ENCODE measurements around the gene DHRS7C.

Gene DHRS7C

DNA sequence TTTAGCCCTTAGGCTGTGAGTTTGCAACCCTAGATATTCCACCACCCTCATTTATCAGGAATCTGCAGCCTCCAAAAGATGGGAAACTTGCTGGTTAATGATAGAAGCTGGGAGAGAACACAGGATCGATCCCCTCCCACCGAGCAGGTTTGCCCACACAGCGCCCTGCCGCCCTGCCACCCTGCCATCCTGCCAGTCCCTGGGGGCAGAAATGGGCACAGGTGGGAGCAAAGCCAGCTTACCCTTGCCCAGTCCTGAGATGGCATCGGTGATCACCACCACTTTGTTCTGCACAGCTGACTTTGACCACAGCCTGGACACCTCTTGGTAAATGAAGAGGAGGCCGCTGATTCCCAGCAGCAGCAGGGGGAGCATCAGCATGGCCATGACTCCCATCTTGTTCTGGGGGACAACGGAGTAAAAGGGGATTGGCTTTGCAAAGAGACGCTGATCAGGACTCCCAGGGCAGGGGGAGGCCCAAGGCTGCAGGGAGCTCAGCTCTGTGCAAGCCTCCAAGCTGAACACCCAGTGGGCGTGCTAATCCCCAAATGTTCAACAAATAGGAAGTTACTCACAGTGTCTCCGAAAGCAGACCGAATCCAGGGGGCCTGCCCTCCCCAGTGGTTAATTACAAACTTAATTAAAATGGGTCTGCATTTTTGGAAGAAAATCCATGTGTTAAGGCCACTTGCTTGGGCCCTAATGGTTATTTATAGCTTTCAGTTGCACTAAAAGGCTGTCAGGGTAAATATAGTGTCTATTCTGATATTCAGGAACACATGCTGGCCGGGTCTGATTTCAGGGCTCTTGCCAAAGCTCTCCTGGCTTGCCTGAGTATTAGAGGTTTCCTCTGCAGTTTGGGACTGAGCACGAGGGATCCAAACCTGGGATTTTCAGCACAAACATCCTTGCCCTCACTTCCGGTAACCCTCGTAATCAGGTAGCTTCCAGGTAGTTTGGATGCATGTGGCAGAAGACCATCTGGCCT is at the start of gene DHRS7C:
Gene DHRS7C (minus strand): TSS at position 704 of the 988 bp plus-strand sequence. CDS start 308 bp downstream, at position 396.
- FAIRE-seq, result no peak
- no peak for DNase-seq (ENCODE audit: insufficient read length, low spot score)

- FAIRE-seq, result no peak
- DNase-seq (ENCODE audit: insufficient read length, low spot score), result no peak
Observed at GRCh38 chr17:9839433-9839832, 48.0 kb upstream of the DHRS7C start.

DNA sequence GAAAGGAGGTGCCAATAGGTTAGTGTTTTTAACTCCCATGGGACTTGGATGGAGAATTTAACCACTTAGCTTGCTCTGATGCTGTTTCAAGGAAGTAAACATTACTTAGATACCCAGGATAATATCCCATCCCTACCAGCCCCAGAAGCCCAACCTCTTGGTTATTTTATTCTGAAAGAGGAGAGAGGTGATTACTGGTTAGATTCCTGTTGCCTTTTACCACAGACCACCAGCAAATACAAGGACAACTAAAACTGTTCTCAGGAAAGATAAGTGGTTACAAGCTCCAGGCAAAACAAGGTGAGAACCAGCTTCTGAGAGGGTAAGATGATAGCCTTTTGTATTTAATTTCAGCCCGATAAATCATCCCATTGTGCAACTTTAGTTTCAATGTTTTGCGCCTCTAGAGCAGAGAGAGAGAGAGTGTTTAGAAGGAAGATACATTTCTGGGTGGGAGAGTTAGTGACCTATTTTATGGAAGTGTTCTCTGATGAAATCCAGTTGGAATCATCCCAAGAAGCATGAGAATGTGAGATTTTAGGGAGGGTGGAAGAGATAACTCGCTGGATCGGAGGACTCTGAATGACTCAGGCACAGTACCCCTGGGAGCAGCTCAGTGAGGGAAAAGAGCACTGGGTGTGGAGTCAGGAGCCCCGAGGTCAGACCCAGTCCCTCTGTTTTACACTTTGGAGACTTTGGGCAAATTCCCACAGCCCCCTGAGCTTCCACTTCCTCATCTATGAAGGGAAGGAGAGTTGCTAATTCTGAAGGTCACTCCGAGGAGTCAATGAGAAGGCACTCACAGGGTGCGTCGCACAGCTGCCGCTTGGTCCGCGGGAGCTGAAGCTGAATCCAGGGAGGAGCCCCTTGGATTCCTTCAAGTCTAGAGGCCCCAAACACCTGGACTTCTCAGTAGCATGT is 46.4 kb upstream of the DHRS7C start:
- DNase-seq (ENCODE audit: insufficient read length, low spot score) (no peak), FAIRE-seq (no peak)

DNA sequence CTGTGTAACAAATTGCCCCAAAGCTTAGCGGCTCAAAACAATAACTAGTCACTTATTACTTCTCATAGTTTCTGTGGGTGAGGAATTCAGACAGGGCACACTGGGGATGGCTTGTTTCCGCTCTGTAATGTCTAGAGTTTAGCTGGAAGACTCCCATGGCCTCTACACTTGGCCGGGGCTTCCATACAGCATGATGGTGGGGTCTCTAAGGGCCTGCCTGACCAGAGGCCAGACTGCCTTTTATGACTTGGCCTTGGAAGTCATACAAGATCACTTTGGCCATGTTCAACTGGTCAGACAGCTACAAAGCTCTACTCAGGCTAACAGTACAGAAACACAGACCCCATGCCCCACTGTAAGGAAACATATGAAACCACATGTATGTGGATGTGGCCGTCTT is 42.5 kb upstream of the DHRS7C start:
- no peak for DNase-seq (ENCODE audit: insufficient read length, low spot score)
- FAIRE-seq, result no peak

GRCh38 chr17:9830711-9831110 is 39.3 kb upstream of the DHRS7C start:
- DNase-seq (ENCODE audit: insufficient read length, low spot score) (no peak), FAIRE-seq (no peak)

DNA sequence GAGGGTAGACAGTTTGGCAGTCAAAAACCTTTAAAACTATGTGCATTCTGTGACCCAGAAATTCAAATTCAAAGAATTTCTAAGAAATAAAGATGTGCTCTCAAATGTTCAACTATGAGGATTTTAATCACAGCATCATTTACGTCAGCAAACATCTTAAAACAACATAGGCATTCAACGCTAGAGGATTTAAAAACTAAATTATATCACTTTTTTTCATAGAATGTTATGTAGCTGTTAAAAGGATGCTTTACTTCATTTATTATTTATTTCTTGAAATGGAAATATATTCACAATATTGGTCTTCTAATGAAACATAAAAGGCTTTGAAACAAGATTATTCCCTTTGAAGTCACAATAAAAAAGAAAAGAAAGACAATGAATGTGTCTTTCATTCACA is 38.0 kb upstream of the DHRS7C start:
- FAIRE-seq (no peak), DNase-seq (ENCODE audit: insufficient read length, low spot score) (no peak)

GRCh38 chr17:9828296-9829295 is 37.2 kb upstream of the DHRS7C start:
- no peak for DNase-seq (ENCODE audit: insufficient read length, low spot score)
- FAIRE-seq, result no peak

- DNase-seq (ENCODE audit: insufficient read length, low spot score) (no peak), FAIRE-seq (no peak)
Observed at GRCh38 chr17:9825641-9826150, 34.3 kb upstream of the DHRS7C start, which contains the start of gene GLP2R. Gene GLP2R (plus strand): TSS chr17:9825924. CDS start chr17:9826064, 140 bp downstream.

- no peak for FAIRE-seq
- no peak for DNase-seq (ENCODE audit: insufficient read length, low spot score)
Observed at GRCh38 chr17:9824797-9825338, 33.5 kb upstream of the DHRS7C start.

DNA sequence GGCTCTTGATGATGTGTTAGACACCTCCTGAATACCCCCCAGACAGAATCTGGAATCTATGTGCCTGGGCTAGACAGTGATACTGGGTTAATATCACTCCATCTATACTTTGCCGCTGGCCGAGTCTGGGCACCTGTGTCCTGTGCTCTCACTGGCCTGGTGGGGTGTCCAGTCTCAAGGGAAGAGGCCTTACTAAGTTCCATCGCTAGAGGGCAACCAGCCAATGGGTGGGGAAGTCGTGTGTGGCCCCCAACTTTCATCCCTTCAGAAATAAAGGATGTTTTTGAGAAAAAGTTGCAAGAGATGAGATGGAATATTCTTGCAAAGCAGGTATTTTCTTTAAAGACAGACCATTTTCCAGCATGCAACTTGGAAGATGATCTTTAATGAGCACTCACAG is 32.7 kb upstream of the DHRS7C start:
- no peak for DNase-seq (ENCODE audit: insufficient read length, low spot score)
- FAIRE-seq, result no peak

DNA sequence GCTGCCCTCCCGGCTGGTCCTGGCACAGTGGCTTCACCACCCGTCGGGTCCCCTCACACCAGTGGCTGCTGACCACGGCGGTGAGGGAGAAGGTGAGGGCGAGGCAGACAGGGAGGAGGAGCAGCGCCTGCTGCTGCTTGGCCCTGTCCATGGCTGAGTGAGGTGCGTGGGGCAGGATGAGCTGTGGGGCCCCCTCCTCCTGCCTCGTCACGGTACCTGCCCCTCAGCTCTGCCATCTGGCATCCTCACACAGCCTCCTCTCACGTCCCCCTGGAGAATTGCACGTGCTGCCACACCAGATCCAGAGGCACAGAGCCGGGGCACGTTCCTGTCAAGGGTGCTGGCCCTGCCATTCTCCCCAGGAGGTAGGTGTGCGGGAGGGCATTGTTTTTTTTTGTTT is 30.5 kb upstream of the DHRS7C start, which contains the start of gene GSG1L2:
Gene GSG1L2 (minus strand): TSS at position 159 of the 400 bp plus-strand sequence. CDS start 8 bp downstream, at position 151.
- no peak for FAIRE-seq
- no peak for DNase-seq (ENCODE audit: insufficient read length, low spot score)

DNA sequence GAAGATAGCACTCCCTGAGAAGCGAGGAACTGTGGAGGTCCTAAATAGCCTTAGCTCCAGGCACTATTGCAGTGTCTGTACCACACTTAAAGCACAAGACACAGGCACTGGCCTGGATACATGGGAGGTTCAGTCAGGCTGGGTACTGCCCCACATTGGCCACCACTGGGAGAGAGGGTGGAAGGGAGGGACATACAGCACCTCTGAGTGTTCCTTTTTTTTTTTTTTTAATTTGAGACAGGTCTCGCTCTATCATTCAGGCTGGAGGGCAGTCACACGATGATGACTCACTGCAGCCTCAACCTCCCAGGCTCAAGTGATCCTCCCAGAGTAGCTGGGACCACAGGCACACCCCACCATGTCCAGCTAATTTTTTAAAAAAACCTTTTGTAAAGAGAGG is 29.1 kb upstream of the DHRS7C start:
- DNase-seq (ENCODE audit: insufficient read length, low spot score), result no peak
- no peak for FAIRE-seq

DNA sequence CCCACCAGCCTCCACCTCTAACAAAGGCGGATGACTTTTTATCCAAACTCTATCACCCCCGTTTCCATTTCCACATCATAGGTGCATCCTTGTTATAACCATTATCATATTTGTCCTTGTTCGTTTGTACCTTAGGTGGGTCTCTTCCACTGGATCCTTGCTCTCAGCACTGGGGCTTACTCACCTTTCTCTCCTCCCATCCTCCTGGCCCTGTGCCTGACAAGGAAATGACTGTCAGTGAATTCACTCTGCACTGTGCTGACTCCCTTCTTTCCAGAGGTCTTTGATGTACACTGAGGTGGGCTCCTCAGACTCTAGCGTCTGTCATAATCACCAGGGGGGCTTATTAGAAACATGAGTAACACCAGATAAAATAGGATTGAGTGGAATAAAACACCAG is 27.4 kb upstream of the DHRS7C start:
- DNase-seq (ENCODE audit: insufficient read length, low spot score) (no peak), FAIRE-seq (no peak)

GRCh38 chr17:9817086-9817485 is 25.7 kb upstream of the DHRS7C start:
- FAIRE-seq (no peak), DNase-seq (ENCODE audit: insufficient read length, low spot score) (no peak)

DNA sequence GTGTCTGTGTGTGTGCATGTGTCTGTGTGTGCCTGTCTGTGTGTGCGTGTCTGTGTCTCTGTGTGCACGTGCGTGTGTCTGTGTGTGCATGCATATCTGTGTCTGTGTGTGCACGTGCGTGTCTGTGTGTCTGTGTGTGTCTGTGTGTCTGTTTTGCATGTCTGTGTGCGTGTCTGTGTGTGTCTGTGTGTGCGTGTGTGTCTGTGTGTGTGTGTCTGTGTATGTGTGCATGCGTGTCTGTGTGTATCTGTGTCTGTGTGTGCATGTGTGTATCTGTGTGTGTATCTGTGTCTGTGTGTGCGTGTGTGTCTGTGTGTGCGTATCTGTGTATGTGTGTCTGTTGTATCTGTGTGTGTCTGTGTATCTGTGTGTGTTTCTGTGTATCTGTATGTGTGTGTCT is 25.1 kb upstream of the DHRS7C start:
- no peak for FAIRE-seq
- no peak for DNase-seq (ENCODE audit: insufficient read length, low spot score)

- FAIRE-seq (no peak), DNase-seq (ENCODE audit: insufficient read length, low spot score) (no peak)
Observed at GRCh38 chr17:9814337-9814945, 23.0 kb upstream of the DHRS7C start.

GRCh38 chr17:9813166-9813565 is 21.8 kb upstream of the DHRS7C start:
- no peak for DNase-seq (ENCODE audit: insufficient read length, low spot score)
- FAIRE-seq, result no peak

DNA sequence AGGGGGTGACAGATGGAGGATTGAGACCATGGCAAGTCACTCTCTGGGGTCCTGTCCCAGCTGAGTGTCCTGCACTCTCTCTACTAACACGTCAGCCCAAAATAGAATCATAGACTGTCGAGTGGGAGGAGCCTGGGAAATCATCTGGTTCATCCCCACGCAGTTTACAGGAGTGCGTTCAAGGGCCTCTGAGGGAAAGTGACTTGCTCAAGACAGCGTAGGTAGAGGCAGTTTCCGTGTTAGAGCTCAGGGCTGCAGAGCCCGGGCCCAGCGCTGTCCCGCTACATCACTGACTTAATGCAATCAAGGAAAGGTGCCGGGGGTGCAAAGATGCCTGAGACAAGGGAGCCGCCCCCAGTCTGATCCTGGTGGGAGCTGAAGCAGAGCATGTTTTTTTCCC is 20.1 kb upstream of the DHRS7C start:
- DNase-seq (ENCODE audit: insufficient read length, low spot score) (no peak), FAIRE-seq (no peak)

GRCh38 chr17:9811086-9811485 is 19.7 kb upstream of the DHRS7C start:
- FAIRE-seq (no peak), DNase-seq (ENCODE audit: insufficient read length, low spot score) (no peak)
